ENCODE measurements around the gene LRRK1. TPM values are rescaled to one million over a fixed set of nuclear protein-coding genes. Genes with fewer than 3 reads are reported as not detected.

Gene LRRK1
- total RNA-seq, 1 experiment from 2014 or later, result 10.4 TPM

DNA sequence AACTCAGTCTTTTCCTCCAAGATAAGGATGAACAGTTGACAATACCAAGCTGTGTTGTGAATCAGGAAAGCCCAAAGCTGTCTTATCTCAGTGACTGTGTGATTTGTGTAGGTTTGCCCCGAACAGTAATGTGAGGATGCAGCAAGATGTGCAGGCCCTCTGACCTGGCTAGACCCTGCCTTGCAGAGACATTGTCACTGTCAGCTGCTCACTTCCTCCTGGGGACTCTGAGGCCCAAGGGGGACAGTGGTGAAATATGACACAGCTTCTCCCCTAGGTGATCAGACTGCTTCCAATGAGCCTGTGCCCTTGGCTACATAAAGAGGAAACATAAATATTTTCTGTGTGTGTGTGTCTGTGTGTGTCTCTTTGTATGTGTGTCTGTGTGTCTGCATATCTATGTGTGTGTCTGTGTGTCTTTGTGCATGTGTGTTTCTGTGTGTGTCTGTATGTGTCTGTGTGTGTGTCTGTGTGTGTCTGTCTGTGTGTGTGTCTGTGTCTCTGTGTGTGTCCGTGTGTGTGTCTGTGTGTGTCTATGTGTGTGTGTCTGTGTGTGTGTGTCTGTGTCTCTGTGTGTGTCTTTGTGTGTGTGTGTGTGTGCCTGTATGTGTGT, 21.7 kb downstream of the LRRK1 start:
- H3K4me3 ChIP-seq, result no peak overlapping the region
- no peak for DNase-seq
- H3K27me3 ChIP-seq, result no peaks in the 10 kb centered on the region
- peaks cover 74% of the 10 kb centered on the region for H3K36me3 ChIP-seq
- H3K9me3 ChIP-seq, result no peaks in the 10 kb centered on the region

- Histone ChIP-seq H3K36me3 (peaks cover 71% of the 10 kb centered on the region), H3K27me3 (no peaks in the 10 kb centered on the region), H3K4me3 (no peak overlapping the region), H3K9me3 (no peaks in the 10 kb centered on the region)
- no peak for DNase-seq
Observed at GRCh38 chr15:100941536-100941935, 22.4 kb downstream of the LRRK1 start.

GRCh38 chr15:100942656-100943425, 23.7 kb downstream of the LRRK1 start:
- Histone ChIP-seq H3K4me3 (no peak overlapping the region), H3K9me3 (no peaks in the 10 kb centered on the region), H3K27me3 (no peaks in the 10 kb centered on the region), H3K36me3 (peaks cover 76% of the 10 kb centered on the region)
- no peak for DNase-seq

- H3K9me3 ChIP-seq, result peaks cover 4% of the 10 kb centered on the region; the same call in 1 of the 2 replicates
- no peaks in the 10 kb centered on the region for H3K27me3 ChIP-seq
- no peak for DNase-seq
- H3K4me3 ChIP-seq, result no peak overlapping the region
- peaks cover 78% of the 10 kb centered on the region for H3K36me3 ChIP-seq
Observed at GRCh38 chr15:100944244-100944895, 25.2 kb downstream of the LRRK1 start.

GRCh38 chr15:100944986-100945385, 25.8 kb downstream of the LRRK1 start:
- no peaks in the 10 kb centered on the region for H3K27me3 ChIP-seq
- no peak for DNase-seq
- no peak overlapping the region for H3K4me3 ChIP-seq
- H3K9me3 ChIP-seq, result peaks cover 5% of the 10 kb centered on the region; the same call in 1 of the 2 replicates
- peaks cover 76% of the 10 kb centered on the region for H3K36me3 ChIP-seq

GRCh38 chr15:100947760-100948429, 28.7 kb downstream of the LRRK1 start:
- no peak overlapping the region for H3K4me3 ChIP-seq
- DNase-seq, result no peak
- peaks cover 5% of the 10 kb centered on the region; the same call in 1 of the 2 replicates for H3K9me3 ChIP-seq
- no peaks in the 10 kb centered on the region for H3K27me3 ChIP-seq
- H3K36me3 ChIP-seq, result peaks cover 75% of the 10 kb centered on the region

- peaks cover 75% of the 10 kb centered on the region for H3K36me3 ChIP-seq
- no peaks in the 10 kb centered on the region for H3K27me3 ChIP-seq
- H3K4me3 ChIP-seq, result no peak overlapping the region
- DNase-seq, result no peak
- peaks cover 5% of the 10 kb centered on the region; the same call in 1 of the 2 replicates for H3K9me3 ChIP-seq
Observed at GRCh38 chr15:100948430-100948762, 29.2 kb downstream of the LRRK1 start.

DNA sequence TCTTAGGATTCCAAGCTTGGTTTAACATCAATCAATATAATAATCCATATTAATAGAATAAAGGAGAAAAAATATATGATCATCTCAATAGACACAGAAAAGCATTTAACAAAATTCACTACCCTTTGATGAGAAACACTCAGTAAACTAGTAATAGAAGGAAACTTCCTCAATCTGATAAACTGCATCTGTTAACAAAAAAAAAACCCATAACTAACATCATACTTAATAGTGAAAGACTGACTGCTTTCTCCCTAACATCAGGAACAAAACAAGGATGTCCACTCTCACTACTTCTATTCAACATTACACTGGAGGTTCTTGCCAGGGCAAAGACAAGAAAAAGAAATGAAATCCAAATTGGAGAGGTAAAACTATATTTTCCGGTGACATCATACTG, 30.5 kb downstream of the LRRK1 start:
- H3K4me3 ChIP-seq, result no peak overlapping the region
- H3K27me3 ChIP-seq, result no peaks in the 10 kb centered on the region
- H3K36me3 ChIP-seq, result peaks cover 70% of the 10 kb centered on the region
- DNase-seq, result no peak
- peaks cover 8% of the 10 kb centered on the region; the same call in 1 of the 2 replicates for H3K9me3 ChIP-seq

GRCh38 chr15:100951965-100952364, 32.8 kb downstream of the LRRK1 start:
- peaks cover 73% of the 10 kb centered on the region for H3K36me3 ChIP-seq
- H3K4me3 ChIP-seq, result no peak overlapping the region
- H3K27me3 ChIP-seq, result no peaks in the 10 kb centered on the region
- H3K9me3 ChIP-seq, result peaks cover 13% of the 10 kb centered on the region
- no peak for DNase-seq

DNA sequence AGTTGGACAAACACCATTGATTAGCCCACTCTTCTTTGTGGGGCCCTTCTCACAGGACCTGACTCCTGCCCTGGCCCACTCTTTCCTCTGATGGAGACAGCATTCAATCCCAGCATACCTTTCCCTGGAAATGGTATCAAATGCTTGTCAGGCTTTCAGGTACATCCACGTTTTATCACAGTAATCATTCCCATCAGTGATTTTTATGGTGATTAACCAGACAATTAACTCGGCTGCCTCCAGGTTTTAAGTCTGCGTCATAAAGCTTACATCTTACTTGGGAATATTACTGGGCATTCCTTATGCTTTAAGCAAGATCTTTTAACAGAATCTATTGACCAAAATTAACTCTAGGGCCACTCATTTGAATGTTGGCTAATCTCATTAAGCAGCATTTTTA, 33.4 kb downstream of the LRRK1 start:
- Histone ChIP-seq H3K27me3 (no peaks in the 10 kb centered on the region), H3K9me3 (peaks cover 13% of the 10 kb centered on the region), H3K36me3 (peaks cover 70% of the 10 kb centered on the region), H3K4me3 (no peak overlapping the region)
- no peak for DNase-seq

GRCh38 chr15:100958326-100959065, 39.3 kb downstream of the LRRK1 start:
- peak; percentile 91 for DNase-seq
- Histone ChIP-seq H3K36me3 (peaks cover 33% of the 10 kb centered on the region), H3K27me3 (no peaks in the 10 kb centered on the region), H3K9me3 (peaks cover 7% of the 10 kb centered on the region), H3K4me3 (peak overlapping the region; percentile 7; the same call in 1 of the 2 replicates)

- Histone ChIP-seq H3K9me3 (peaks cover 5% of the 10 kb centered on the region), H3K36me3 (peaks cover 37% of the 10 kb centered on the region), H3K4me3 (peak overlapping the region; percentile 7), H3K27me3 (no peaks in the 10 kb centered on the region)
- DNase-seq, result peak; percentile 85
Observed at GRCh38 chr15:100959066-100960050, 40.2 kb downstream of the LRRK1 start.

DNA sequence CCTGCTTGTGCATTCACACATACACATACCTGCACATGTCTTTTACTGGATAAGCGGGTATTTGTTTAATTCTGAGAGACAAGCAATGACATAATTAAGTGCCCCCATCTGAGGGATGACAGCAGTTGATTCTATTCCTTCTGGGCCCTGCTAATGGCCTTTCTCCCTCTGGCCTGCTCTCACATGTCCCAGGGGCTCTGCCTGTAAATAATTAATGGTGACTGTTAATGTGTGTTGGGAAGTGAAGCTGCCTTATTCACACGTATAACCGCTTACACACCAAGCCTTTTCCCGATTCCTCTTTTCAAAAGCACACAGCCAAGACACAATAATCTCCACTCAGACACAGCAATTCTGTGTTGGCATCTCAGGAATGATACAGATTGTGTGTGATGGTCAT, 47.8 kb downstream of the LRRK1 start:
- Histone ChIP-seq H3K27me3 (no peaks in the 10 kb centered on the region), H3K4me3 (no peak overlapping the region), H3K9me3 (no peaks in the 10 kb centered on the region), H3K36me3 (peaks cover 48% of the 10 kb centered on the region)
- DNase-seq, result no peak

GRCh38 chr15:100968050-100968966, 49.2 kb downstream of the LRRK1 start:
- no peak for DNase-seq
- H3K4me3 ChIP-seq, result no peak overlapping the region

GRCh38 chr15:100972975-100973350, 53.8 kb downstream of the LRRK1 start:
- DNase-seq, result no peak
- peaks cover 56% of the 10 kb centered on the region for H3K36me3 ChIP-seq
- H3K4me3 ChIP-seq, result no peak overlapping the region
- H3K9me3 ChIP-seq, result no peaks in the 10 kb centered on the region
- H3K27me3 ChIP-seq, result no peaks in the 10 kb centered on the region

More at GRCh38 chr15:100968050-100968966, 49.2 kb downstream of the LRRK1 start:
- Histone ChIP-seq H3K27me3 (no peaks in the 10 kb centered on the region), H3K9me3 (no peaks in the 10 kb centered on the region), H3K36me3 (peaks cover 47% of the 10 kb centered on the region)

Measured in MG63 (cell line).